HUES48 (cell line): ENCODE results near the gene LSM12.
A peak's percentile ranks its signal among the peaks of the same experiment; 100 is the strongest.

Source experiments
- H3K27ac ChIP-seq: one replicate; pipeline ENCODE4 v1.7.0; 2013; ENCODE audit warnings: low read depth, low read length, inconsistent platforms
- H3K27me3 ChIP-seq: 2 replicates; pipeline ENCODE4 v1.6.1; 2013; ENCODE audit warnings: mild to moderate bottlenecking, low read length; ENCODE audit not compliant: control insufficient read depth, insufficient read depth
- H3K36me3 ChIP-seq: 2 replicates; pipeline ENCODE4 v1.6.1; 2013; ENCODE audit warnings: low read length; ENCODE audit not compliant: control insufficient read depth, insufficient read depth
- H3K4me1 ChIP-seq: 2 replicates; pipeline ENCODE4 v1.6.1; 2013; ENCODE audit warnings: mild to moderate bottlenecking, low read length; ENCODE audit not compliant: control insufficient read depth, insufficient read depth
- H3K4me3 ChIP-seq: 2 replicates; pipeline ENCODE4 v1.5.1; 2013; ENCODE audit warnings: mild to moderate bottlenecking, low read depth, low read length
- H3K9ac ChIP-seq: 2 replicates; pipeline ENCODE4 v1.6.1; 2013; ENCODE audit warnings: mild to moderate bottlenecking, low read depth, low read length, moderate library complexity
- H3K9me3 ChIP-seq: 2 replicates; pipeline ENCODE4 v1.6.1; 2013; ENCODE audit warnings: low read length; ENCODE audit not compliant: control insufficient read depth, insufficient read depth

LSM12 gene

DNA sequence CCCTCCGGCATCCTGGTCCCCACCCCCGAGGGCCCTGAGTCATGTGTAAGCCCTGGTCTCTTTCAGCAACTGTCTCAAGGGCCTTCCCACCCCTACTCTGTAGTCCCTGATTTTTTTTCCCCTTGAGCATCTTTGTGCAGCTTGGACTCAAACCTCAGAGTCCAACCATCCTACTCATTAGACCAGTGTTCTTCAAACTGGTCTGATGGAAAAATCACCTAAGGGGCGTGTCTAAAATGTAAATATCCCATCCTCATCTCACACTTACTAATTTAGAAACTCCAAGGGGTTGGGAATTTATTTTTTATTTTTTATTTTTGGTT lies 4.7 kb upstream of the LSM12 start:
- H3K27ac ChIP-seq = peak overlapping the region; percentile 96
- H3K9ac ChIP-seq = peak overlapping the region; percentile 95
- H3K9me3 ChIP-seq = no peaks in the 10 kb centered on the region
- H3K27me3 ChIP-seq = no peaks in the 10 kb centered on the region
- H3K36me3 ChIP-seq = peaks cover 33% of the 10 kb centered on the region
- H3K4me1 ChIP-seq = peaks cover 11% of the 10 kb centered on the region; the same call in 1 of the 2 replicates
- peak overlapping the region; percentile 95 for H3K4me3 ChIP-seq

DNA sequence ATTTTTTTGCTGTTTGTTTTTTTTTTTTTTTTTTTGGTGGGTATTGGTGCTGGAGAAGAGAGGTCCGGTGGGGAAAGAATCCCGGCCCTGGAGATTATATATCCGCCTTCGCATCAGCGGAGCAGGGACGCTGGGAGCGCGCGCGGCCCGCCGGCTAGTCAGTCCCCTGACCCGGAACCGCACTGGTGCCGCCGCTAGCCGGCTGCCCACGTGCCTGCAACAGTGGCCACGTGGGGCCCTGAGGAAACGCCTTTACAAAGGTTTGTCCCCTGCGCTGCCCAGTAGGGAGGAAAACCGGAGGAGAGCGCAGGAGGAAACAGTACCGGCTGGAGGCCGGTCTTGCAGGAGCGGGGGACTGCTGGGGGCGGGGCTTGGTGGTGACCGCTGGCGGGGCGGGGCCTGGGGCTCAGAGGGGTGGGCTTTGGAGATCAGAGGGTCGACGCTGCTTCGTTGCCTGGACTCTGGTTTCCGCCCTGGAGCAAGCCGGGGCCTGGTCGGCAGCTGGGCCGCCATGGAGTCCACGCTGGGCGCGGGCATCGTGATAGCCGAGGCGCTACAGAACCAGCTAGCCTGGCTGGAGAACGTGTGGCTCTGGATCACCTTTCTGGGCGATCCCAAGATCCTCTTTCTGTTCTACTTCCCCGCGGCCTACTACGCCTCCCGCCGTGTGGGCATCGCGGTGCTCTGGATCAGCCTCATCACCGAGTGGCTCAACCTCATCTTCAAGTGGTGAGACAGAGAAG lies 4.2 kb upstream of the LSM12 start, which contains the start of gene G6PC3:
Gene G6PC3, plus strand, starts transcription at position 281 of the 743 bp plus-strand sequence. Its CDS starts 231 bp downstream, at position 512.
- Histone ChIP-seq H3K9me3 (no peaks in the 10 kb centered on the region), H3K27me3 (no peaks in the 10 kb centered on the region), H3K36me3 (peaks cover 28% of the 10 kb centered on the region), H3K4me1 (peaks cover 11% of the 10 kb centered on the region; the same call in 1 of the 2 replicates), H3K9ac (peak within 1 kb of the TSS; percentile 95), H3K27ac (peak within 1 kb of the TSS; percentile 96), H3K4me3 (peak within 1 kb of the TSS; percentile 95)

DNA sequence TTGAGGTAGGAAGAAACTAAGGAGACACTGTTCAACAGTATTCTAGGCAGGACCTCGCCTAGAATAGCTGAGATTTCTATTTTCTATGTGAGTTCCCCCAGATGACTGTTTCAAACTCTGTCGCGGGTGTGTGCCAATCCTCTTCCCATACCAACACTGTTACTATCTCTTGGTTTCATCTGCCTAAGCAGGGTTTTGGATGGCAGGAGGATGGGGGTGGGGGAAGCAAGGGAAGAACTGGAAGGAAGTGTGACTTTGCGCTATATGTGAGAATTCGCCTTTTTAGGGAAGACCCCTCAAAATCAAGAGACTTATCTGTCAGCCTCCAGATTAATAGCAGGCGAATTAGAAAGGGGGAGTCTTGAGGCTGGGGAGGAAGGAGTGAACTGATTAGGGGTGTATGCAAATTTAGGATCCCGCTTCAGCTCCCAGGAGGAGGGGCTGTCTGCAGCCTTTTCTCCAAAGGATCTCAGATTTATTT lies 3.5 kb upstream of the LSM12 start:
- H3K27me3 ChIP-seq = no peaks in the 10 kb centered on the region
- peaks cover 22% of the 10 kb centered on the region for H3K36me3 ChIP-seq
- peaks cover 11% of the 10 kb centered on the region; the same call in 1 of the 2 replicates for H3K4me1 ChIP-seq
- no peaks in the 10 kb centered on the region for H3K9me3 ChIP-seq
- H3K4me3 ChIP-seq = peak overlapping the region; percentile 68
- peak overlapping the region; percentile 53 for H3K9ac ChIP-seq
- peak overlapping the region; percentile 96 for H3K27ac ChIP-seq

- Histone ChIP-seq H3K36me3 (peaks cover 16% of the 10 kb centered on the region), H3K27me3 (no peaks in the 10 kb centered on the region), H3K4me3 (no peak overlapping the region), H3K27ac (no peak overlapping the region), H3K9me3 (no peaks in the 10 kb centered on the region), H3K9ac (no peak overlapping the region), H3K4me1 (peaks cover 11% of the 10 kb centered on the region; the same call in 1 of the 2 replicates)
Observed at GRCh38 chr17:44067545-44067940, 1.1 kb upstream of the LSM12 start.

GRCh38 chr17:44065668-44066203 lies 735 bp downstream of the LSM12 start:
- H3K9me3 ChIP-seq = no peaks in the 10 kb centered on the region
- H3K27me3 ChIP-seq = no peaks in the 10 kb centered on the region
- H3K27ac ChIP-seq = peak overlapping the region; percentile 97
- H3K4me1 ChIP-seq = 0 out of 2 replicates have a peak, but pooled peaks cover 4% of the 10 kb centered on the region
- peak overlapping the region; percentile 97 for H3K9ac ChIP-seq
- H3K4me3 ChIP-seq = peak overlapping the region; percentile 80
- H3K36me3 ChIP-seq = peaks cover 31% of the 10 kb centered on the region

GRCh38 chr17:44063704-44064639 lies 2.5 kb downstream of the LSM12 start:
- H3K27ac ChIP-seq = no peak overlapping the region
- H3K27me3 ChIP-seq = no peaks in the 10 kb centered on the region
- no peak overlapping the region for H3K4me3 ChIP-seq
- no peak overlapping the region for H3K9ac ChIP-seq
- H3K36me3 ChIP-seq = peaks cover 46% of the 10 kb centered on the region
- no peaks in the 10 kb centered on the region for H3K4me1 ChIP-seq
- H3K9me3 ChIP-seq = no peaks in the 10 kb centered on the region

GRCh38 chr17:44062871-44063270 lies 3.6 kb downstream of the LSM12 start:
- H3K4me3 ChIP-seq = no peak overlapping the region
- no peaks in the 10 kb centered on the region for H3K9me3 ChIP-seq
- no peaks in the 10 kb centered on the region for H3K4me1 ChIP-seq
- H3K27me3 ChIP-seq = no peaks in the 10 kb centered on the region
- peaks cover 54% of the 10 kb centered on the region for H3K36me3 ChIP-seq
- H3K9ac ChIP-seq = no peak overlapping the region
- no peak overlapping the region for H3K27ac ChIP-seq

GRCh38 chr17:44061446-44061845 lies 5.0 kb downstream of the LSM12 start:
- H3K4me3 ChIP-seq = no peak overlapping the region
- no peak overlapping the region for H3K9ac ChIP-seq
- no peak overlapping the region for H3K27ac ChIP-seq
- H3K4me1 ChIP-seq = no peaks in the 10 kb centered on the region
- H3K27me3 ChIP-seq = no peaks in the 10 kb centered on the region
- H3K36me3 ChIP-seq = peaks cover 59% of the 10 kb centered on the region
- no peaks in the 10 kb centered on the region for H3K9me3 ChIP-seq

DNA sequence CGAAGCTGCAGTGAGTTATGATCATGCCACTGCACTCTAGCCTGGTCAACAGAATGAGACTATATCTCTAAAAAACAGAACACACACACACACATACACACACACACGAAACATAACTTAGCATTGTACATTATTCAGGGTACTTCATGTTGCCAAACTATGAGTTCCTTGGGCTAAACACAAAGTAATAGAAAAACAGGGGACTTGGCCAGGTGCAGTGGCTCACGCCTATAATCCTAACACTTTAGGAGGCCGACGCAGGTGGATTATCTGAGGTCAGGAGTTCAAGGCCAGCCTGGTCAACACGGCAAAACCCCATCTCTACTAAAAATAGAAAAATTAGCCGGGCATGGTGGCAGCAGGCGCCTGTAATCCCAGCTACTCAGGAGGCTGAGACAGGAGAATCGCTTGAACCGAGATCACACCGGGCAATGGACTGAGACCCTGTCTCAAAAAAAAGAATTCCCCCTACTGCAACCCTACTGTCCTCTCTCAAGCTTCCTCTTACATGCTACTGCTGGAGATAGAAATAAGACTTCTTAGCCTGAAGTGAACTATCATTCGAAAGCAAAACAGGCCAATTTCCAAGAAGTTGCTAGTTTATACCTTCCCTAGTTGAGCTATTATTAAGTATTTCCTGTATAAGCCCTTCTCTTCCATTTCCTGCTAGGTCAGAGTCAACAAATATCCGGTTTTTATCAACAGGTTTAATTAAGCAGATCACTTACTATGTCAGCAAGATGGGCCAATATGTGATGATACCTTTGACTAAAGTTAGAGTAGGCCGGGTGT lies 7.2 kb downstream of the LSM12 start:
- peaks cover 78% of the 10 kb centered on the region for H3K36me3 ChIP-seq
- H3K4me3 ChIP-seq = no peak overlapping the region
- H3K9ac ChIP-seq = no peak overlapping the region
- H3K27ac ChIP-seq = no peak overlapping the region
- H3K9me3 ChIP-seq = no peaks in the 10 kb centered on the region
- H3K4me1 ChIP-seq = no peaks in the 10 kb centered on the region
- H3K27me3 ChIP-seq = no peaks in the 10 kb centered on the region

- Histone ChIP-seq H3K4me1 (no peaks in the 10 kb centered on the region), H3K36me3 (peaks cover 84% of the 10 kb centered on the region), H3K27ac (no peak overlapping the region), H3K9ac (no peak overlapping the region), H3K4me3 (no peak overlapping the region), H3K9me3 (no peaks in the 10 kb centered on the region), H3K27me3 (no peaks in the 10 kb centered on the region)
Observed at GRCh38 chr17:44053125-44053872, 13.2 kb downstream of the LSM12 start.
